ENCODE measurements around the gene SCIN. TPM values are rescaled to one million over a fixed set of nuclear protein-coding genes. Genes with fewer than 3 reads are reported as not detected.
"Not testable (repeated sequence)": the region's sequence is repeated elsewhere in the genome, so short reads cannot be mapped to it uniquely, and the experiment has no call there.

The SCIN gene
- total and polyA plus RNA-seq, 2 donors (not counting 1 experiment from before 2014, with no cell fraction given): 0.49 to 0.97 TPM

DNA sequence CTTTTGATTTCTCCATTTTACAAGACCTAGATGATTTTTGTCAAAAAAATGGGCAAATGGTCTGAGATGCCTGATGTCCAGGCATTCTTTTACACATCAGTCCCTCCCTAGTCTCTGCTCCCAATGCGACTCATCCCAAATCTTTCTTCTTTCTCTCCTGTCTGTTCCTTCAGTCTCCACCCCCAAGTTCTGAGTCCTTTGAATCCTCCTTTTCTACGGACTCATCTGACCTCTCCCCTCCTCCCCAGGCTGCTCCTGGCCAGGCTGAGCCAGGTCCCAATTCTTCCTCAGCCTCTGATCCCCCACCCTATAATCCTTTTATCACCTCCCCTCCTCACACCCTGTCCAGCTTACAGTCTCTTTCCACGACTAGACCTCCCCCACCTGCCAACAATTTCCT lies 90.5 kb downstream of the SCIN start:
- H2AFZ ChIP-seq (ENCODE audit: insufficient read depth, low read depth, low read length, poor library complexity, severe bottlenecking); CTCF ChIA-PET; H3K4me2 ChIP-seq (replicated peaks; ENCODE audit: low read depth, low read length, poor library complexity, severe bottlenecking); H4K20me1 ChIP-seq (ENCODE audit: control insufficient read depth, insufficient read depth, low read length, poor library complexity, severe bottlenecking); POLR2A ChIA-PET; H3K4me1 ChIP-seq (ENCODE audit: control insufficient read depth in 2 of 2, insufficient read depth in 2 of 2, low read length in 2 of 2); DNase-seq; ATAC-seq (ENCODE audit: low read depth); H3K27me3 Mint-ChIP-seq; H3K9me3 Mint-ChIP-seq (ENCODE audit: insufficient read depth); H3K27me3 ChIP-seq (replicated peaks in 1 of 4; ENCODE audit: control extremely low read depth in 1 of 4, control insufficient read depth in 3 of 4, insufficient read depth in 4 of 4, low read length in 3 of 4); H3K4me3 Mint-ChIP-seq; H3K79me2 ChIP-seq (ENCODE audit: control insufficient read depth, insufficient read depth, low read length); H3K4me3 ChIP-seq (ENCODE audit: control extremely low read depth in 1 of 5, extremely low read depth in 1 of 5, insufficient read depth in 1 of 5, low read depth in 2 of 5, low read length in 4 of 5); H3K27ac Mint-ChIP-seq; H3K9ac ChIP-seq (ENCODE audit: low read length); intact Hi-C loops (cut with micrococcal nuclease); H3K27ac ChIP-seq (ENCODE audit: low read length in 2 of 2); H3K9me3 ChIP-seq (ENCODE audit: control extremely low read depth in 1 of 3, control insufficient read depth in 2 of 3, insufficient read depth in 1 of 3, low read length in 2 of 3); H3K4me1 Mint-ChIP-seq; H3K36me3 ChIP-seq (replicated peaks in 1 of 2; ENCODE audit: control extremely low read depth in 1 of 2, control insufficient read depth in 1 of 2, extremely low read depth in 1 of 2, insufficient read depth in 2 of 2, low read length in 1 of 2): not testable (repeated sequence)
- 90% methylated on average over 3 of the region's 3 CpGs for WGBS (ENCODE audit: insufficient coverage)

DNA sequence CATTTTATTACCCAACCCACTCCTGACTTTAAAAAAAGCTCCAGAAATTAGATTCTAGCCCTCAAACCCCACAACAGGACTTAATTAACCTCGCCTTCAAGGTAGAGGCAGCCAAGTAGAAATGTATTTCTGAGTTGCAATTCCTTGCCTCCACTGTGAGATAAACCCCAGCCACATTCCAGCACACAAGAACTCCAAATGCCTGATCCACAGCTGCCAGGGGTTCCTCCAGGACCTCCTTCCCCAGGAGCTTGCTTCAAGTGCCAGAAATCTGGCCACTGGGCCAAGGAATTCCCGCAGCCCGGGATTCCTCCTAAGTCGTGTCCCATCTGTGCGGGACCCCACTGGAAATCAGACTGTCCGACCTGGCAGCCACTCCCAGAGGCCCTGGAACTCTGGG lies 91.1 kb downstream of the SCIN start:
- no peak overlapping the region for H3K27ac Mint-ChIP-seq
- intact Hi-C loops (cut with micrococcal nuclease): no loop called here
- no peak overlapping the region for H3K4me3 Mint-ChIP-seq
- no peaks in the 10 kb centered on the region for H3K27me3 ChIP-seq (replicated peaks in 1 of 4; ENCODE audit: control extremely low read depth in 1 of 4, control insufficient read depth in 3 of 4, insufficient read depth in 4 of 4, low read length in 3 of 4)
- ATAC-seq (ENCODE audit: low read depth): no peak
- no peak for DNase-seq
- H3K4me2 ChIP-seq (replicated peaks; ENCODE audit: low read depth, low read length, poor library complexity, severe bottlenecking): no peak overlapping the region
- no peaks in the 10 kb centered on the region for H3K79me2 ChIP-seq (ENCODE audit: control insufficient read depth, insufficient read depth, low read length)
- H3K4me3 ChIP-seq (ENCODE audit: control extremely low read depth in 1 of 5, extremely low read depth in 1 of 5, insufficient read depth in 1 of 5, low read depth in 2 of 5, low read length in 4 of 5): no peak overlapping the region
- ChIA-PET CTCF (no interaction called here), POLR2A (no interaction called here)
- H3K4me1 Mint-ChIP-seq: no peaks in the 10 kb centered on the region
- H3K27me3 Mint-ChIP-seq: no peaks in the 10 kb centered on the region
- H3K9me3 Mint-ChIP-seq (ENCODE audit: insufficient read depth): no peaks in the 10 kb centered on the region
- H3K9ac ChIP-seq (ENCODE audit: low read length): no peak overlapping the region
- no peak for TF ChIP-seq EZH2 (IDR thresholded peaks at IDR 0.05; ENCODE audit: borderline replicate concordance, insufficient read depth, low read depth, low read length, poor library complexity, severe bottlenecking)
- TF ChIP-seq, protein P1, sequence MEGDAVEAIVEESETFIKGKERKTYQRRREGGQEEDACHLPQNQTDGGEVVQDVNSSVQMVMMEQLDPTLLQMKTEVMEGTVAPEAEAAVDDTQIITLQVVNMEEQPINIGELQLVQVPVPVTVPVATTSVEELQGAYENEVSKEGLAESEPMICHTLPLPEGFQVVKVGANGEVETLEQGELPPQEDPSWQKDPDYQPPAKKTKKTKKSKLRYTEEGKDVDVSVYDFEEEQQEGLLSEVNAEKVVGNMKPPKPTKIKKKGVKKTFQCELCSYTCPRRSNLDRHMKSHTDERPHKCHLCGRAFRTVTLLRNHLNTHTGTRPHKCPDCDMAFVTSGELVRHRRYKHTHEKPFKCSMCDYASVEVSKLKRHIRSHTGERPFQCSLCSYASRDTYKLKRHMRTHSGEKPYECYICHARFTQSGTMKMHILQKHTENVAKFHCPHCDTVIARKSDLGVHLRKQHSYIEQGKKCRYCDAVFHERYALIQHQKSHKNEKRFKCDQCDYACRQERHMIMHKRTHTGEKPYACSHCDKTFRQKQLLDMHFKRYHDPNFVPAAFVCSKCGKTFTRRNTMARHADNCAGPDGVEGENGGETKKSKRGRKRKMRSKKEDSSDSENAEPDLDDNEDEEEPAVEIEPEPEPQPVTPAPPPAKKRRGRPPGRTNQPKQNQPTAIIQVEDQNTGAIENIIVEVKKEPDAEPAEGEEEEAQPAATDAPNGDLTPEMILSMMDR (IDR thresholded peaks at IDR 0.05): no peak
- no peaks in the 10 kb centered on the region for H4K20me1 ChIP-seq (ENCODE audit: control insufficient read depth, insufficient read depth, low read length, poor library complexity, severe bottlenecking)
- H3K27ac ChIP-seq (ENCODE audit: low read length in 2 of 2): no peak overlapping the region
- no peaks in the 10 kb centered on the region for H3K36me3 ChIP-seq (replicated peaks in 1 of 2; ENCODE audit: control extremely low read depth in 1 of 2, control insufficient read depth in 1 of 2, extremely low read depth in 1 of 2, insufficient read depth in 2 of 2, low read length in 1 of 2)
- H3K9me3 ChIP-seq (ENCODE audit: control extremely low read depth in 1 of 3, control insufficient read depth in 2 of 3, insufficient read depth in 1 of 3, low read length in 2 of 3): no peaks in the 10 kb centered on the region
- H3K4me1 ChIP-seq (ENCODE audit: control insufficient read depth in 2 of 2, insufficient read depth in 2 of 2, low read length in 2 of 2): no peaks in the 10 kb centered on the region
- WGBS (ENCODE audit: insufficient coverage): 88% methylated on average over 5 of the region's 6 CpGs
- no peak overlapping the region for H2AFZ ChIP-seq (ENCODE audit: insufficient read depth, low read depth, low read length, poor library complexity, severe bottlenecking)
